GM12878 (cell line): ENCODE results near the gene IFITM1. TPM values are rescaled to one million over a fixed set of nuclear protein-coding genes. Genes with fewer than 3 reads are reported as not detected.
A peak's percentile ranks its signal among the peaks of the same experiment; 100 is the strongest.

ENCODE experiments used
- BHLHE40 ChIP-seq, 2 experiments: fragments of 450-650 bp in 1 of 2; IDR thresholded peaks; 2 replicates each; pipeline ENCODE4 v1.6.1; 2011 to 2017; ENCODE audit warnings: low read depth in 2 of 2, borderline replicate concordance in 1 of 2, improper control_type of control experiment in 1 of 2, low read length in 1 of 2, mild to moderate bottlenecking in 1 of 2
- CEBPB ChIP-seq, 2 experiments: fragments of 150-350 bp in 1 of 2; IDR thresholded peaks; 2 replicates each; pipeline ENCODE4 v1.6.1; 2012 to 2014; ENCODE audit warnings: low read depth in 2 of 2, low read length in 2 of 2, borderline replicate concordance in 1 of 2, inconsistent platforms in 1 of 2
- CHD2 ChIP-seq: IDR thresholded peaks from 2 replicates; pipeline ENCODE4 v1.6.1; 2011; ENCODE audit warnings: low read depth, low read length, improper control_type of control experiment, borderline replicate concordance
- EGR1 ChIP-seq, 2 experiments: IDR thresholded peaks; 1 replicate in 1 of 2; 2 replicates in 1 of 2; pipeline ENCODE4 v1.6.1; 2011 to 2012; ENCODE audit warnings: low read depth in 2 of 2, low read length in 2 of 2, borderline replicate concordance in 1 of 2, mild to moderate bottlenecking in 1 of 2, moderate library complexity in 1 of 2
- ETV6 ChIP-seq, 2 experiments: fragments of 450-650 bp in 1 of 2; IDR thresholded peaks in 1 of 2; conservative IDR thresholded peaks in 1 of 2; 2 replicates each; pipeline ENCODE4 v1.6.1; 2014; ENCODE audit warnings: antibody characterized with exemption in 1 of 2, borderline replicate concordance in 1 of 2, low read depth in 1 of 2, mild to moderate bottlenecking in 1 of 2, moderate library complexity in 1 of 2
- EZH2 ChIP-seq: IDR thresholded peaks from 2 replicates; pipeline ENCODE4 v1.6.1; 2012; ENCODE audit warnings: low read depth, mild to moderate bottlenecking, control low read depth, inconsistent platforms, low read length, borderline replicate concordance; ENCODE audit not compliant: control insufficient read depth
- IKZF1 ChIP-seq: fragments of 450-650 bp; conservative IDR thresholded peaks from 2 replicates; pipeline ENCODE4 v1.6.1; 2017; ENCODE audit warnings: antibody characterized with exemption, mild to moderate bottlenecking
- IRF4 ChIP-seq: IDR thresholded peaks from 2 replicates; pipeline ENCODE4 v1.6.1; 2011; ENCODE audit warnings: low read depth, low read length
- KAT2A ChIP-seq: conservative IDR thresholded peaks from 2 replicates; pipeline ENCODE4 v1.6.1; 2011; ENCODE audit warnings: low read depth, low read length; ENCODE audit not compliant: control insufficient read depth
- KLF5 ChIP-seq: fragments of 450-650 bp; IDR thresholded peaks from 2 replicates; pipeline ENCODE4 v1.6.1; 2014; ENCODE audit warnings: mild to moderate bottlenecking; ENCODE audit not compliant: partially characterized antibody
- MEF2B ChIP-seq: fragments of 450-650 bp; IDR thresholded peaks from 2 replicates; pipeline ENCODE4 v1.6.1; 2018; ENCODE audit warnings: mild to moderate bottlenecking, moderate library complexity; ENCODE audit not compliant: partially characterized antibody, poor library complexity, severe bottlenecking
- MYC ChIP-seq: IDR thresholded peaks from 2 replicates; pipeline ENCODE4 v1.6.1; 2011; ENCODE audit warnings: mild to moderate bottlenecking, low read length, moderate library complexity, inconsistent platforms; ENCODE audit not compliant: insufficient read depth, insufficient replicate concordance, insufficient read length, severe bottlenecking
- NFYB ChIP-seq: IDR thresholded peaks from 2 replicates; pipeline ENCODE4 v1.6.1; 2011; ENCODE audit warnings: low read depth, mild to moderate bottlenecking, low read length, improper control_type of control experiment, moderate library complexity; ENCODE audit not compliant: insufficient read depth
- NR2F1 ChIP-seq: fragments of 450-650 bp; conservative IDR thresholded peaks from 2 replicates; pipeline ENCODE4 v1.6.1; 2017; ENCODE audit warnings: mild to moderate bottlenecking
- POLR2A ChIP-seq: IDR thresholded peaks from 2 replicates; pipeline ENCODE4 v1.6.1; 2011; ENCODE audit warnings: low read depth, mild to moderate bottlenecking, low read length
- RAD51 ChIP-seq: fragments of 450-650 bp; IDR thresholded peaks from 2 replicates; pipeline ENCODE4 v1.6.1; 2016; ENCODE audit warnings: moderate library complexity, mild to moderate bottlenecking, inconsistent platforms
- RB1 ChIP-seq: fragments of 450-650 bp; formaldehyde crosslinking; IDR thresholded peaks from 2 replicates; pipeline ENCODE4 v1.6.1; 2017; ENCODE audit warnings: mild to moderate bottlenecking, borderline replicate concordance
- RUNX3 ChIP-seq: IDR thresholded peaks from 2 replicates; pipeline ENCODE4 v1.6.1; 2012; ENCODE audit warnings: low read length, inconsistent platforms
- SMAD5 ChIP-seq: IDR thresholded peaks from 2 replicates; pipeline ENCODE4 v1.6.1; 2016; ENCODE audit warnings: antibody characterized with exemption, low read depth
- SMARCA5 ChIP-seq: fragments of 450-650 bp; IDR thresholded peaks from 2 replicates; pipeline ENCODE4 v1.6.1; 2017; ENCODE audit warnings: mild to moderate bottlenecking
- SRF ChIP-seq, 2 experiments: IDR thresholded peaks; 2 replicates each; pipeline ENCODE4 v1.6.1; 2011; ENCODE audit warnings: low read depth in 2 of 2, low read length in 2 of 2, mild to moderate bottlenecking in 1 of 2, moderate library complexity in 1 of 2
- SUPT20H ChIP-seq: IDR thresholded peaks from 2 replicates; pipeline ENCODE4 v1.6.1; 2011; ENCODE audit warnings: low read depth, mild to moderate bottlenecking, low read length, moderate library complexity, borderline replicate concordance; ENCODE audit not compliant: control insufficient read depth
- TARDBP ChIP-seq: IDR thresholded peaks from 2 replicates; pipeline ENCODE4 v1.6.1; 2016; ENCODE audit warnings: borderline replicate concordance
- TBL1XR1 ChIP-seq: IDR thresholded peaks from 2 replicates; pipeline ENCODE4 v1.6.1; 2012; ENCODE audit warnings: low read depth, low read length, improper control_type of control experiment
- TCF12 ChIP-seq: IDR thresholded peaks from 2 replicates; pipeline ENCODE4 v1.6.1; 2011; ENCODE audit warnings: low read depth, mild to moderate bottlenecking, low read length
- TCF7 ChIP-seq: IDR thresholded peaks from 2 replicates; pipeline ENCODE4 v1.6.1; 2014; ENCODE audit warnings: antibody characterized with exemption, borderline replicate concordance
- ZNF24 ChIP-seq: fragments of 450-650 bp; IDR thresholded peaks from 2 replicates; pipeline ENCODE4 v1.6.1; 2017; ENCODE audit warnings: antibody characterized with exemption, mild to moderate bottlenecking
- polyA plus RNA-seq, 11 experiments: library from polyadenylated mRNA; depleted of rRNA in 4 of 11; unstranded in 6 of 11; stranded (reverse) in 5 of 11; fragments of >200 nt; fragmentation: Nextera tagmentation in 4 of 11; fragmentation: Illumina TruSeq in 1 of 11; extraction: Ambion mirVana in 4 of 11; extraction: Trizol in 1 of 11; gene quantifications; 1 replicate in 1 of 11; 2 replicates in 10 of 11; pipeline versions ENCODE4 v1.2.1 to v1.2.3, GENCODE V29; 2011 to 2016; ENCODE audit warnings: inconsistent platforms in 2 of 11, missing spikeins in 2 of 11, low read depth in 1 of 11
- total RNA-seq, 4 experiments: library from RNA; depleted of rRNA in 3 of 4; stranded (reverse); fragments of >200 nt in 3 of 4; fragmentation: Illumina TruSeq in 1 of 4; extraction: Trizol in 1 of 4; gene quantifications; 2 replicates each; pipeline versions ENCODE4 v1.2.1 to v1.2.3, GENCODE V29; 2013 to 2021
- TF ChIP-seq, protein P1 (sequence below): IDR thresholded peaks from 2 replicates; pipeline ENCODE4 v1.6.1; 2011; ENCODE audit warnings: low read depth, mild to moderate bottlenecking, low read length, moderate library complexity, borderline replicate concordance; ENCODE audit errors: extremely low read depth
- TF ChIP-seq, protein P2 (sequence below): fragments of 450-650 bp; IDR thresholded peaks from 2 replicates; pipeline ENCODE4 v1.6.1; 2018; ENCODE audit warnings: borderline replicate concordance, mild to moderate bottlenecking; ENCODE audit not compliant: partially characterized antibody

The IFITM1 gene
- total and polyA plus RNA-seq, 10 of the 15 experiments (the other 5 are each of a cell fraction or from before 2014, with no cell fraction given): 396 to 2,788 (median 607) TPM

DNA sequence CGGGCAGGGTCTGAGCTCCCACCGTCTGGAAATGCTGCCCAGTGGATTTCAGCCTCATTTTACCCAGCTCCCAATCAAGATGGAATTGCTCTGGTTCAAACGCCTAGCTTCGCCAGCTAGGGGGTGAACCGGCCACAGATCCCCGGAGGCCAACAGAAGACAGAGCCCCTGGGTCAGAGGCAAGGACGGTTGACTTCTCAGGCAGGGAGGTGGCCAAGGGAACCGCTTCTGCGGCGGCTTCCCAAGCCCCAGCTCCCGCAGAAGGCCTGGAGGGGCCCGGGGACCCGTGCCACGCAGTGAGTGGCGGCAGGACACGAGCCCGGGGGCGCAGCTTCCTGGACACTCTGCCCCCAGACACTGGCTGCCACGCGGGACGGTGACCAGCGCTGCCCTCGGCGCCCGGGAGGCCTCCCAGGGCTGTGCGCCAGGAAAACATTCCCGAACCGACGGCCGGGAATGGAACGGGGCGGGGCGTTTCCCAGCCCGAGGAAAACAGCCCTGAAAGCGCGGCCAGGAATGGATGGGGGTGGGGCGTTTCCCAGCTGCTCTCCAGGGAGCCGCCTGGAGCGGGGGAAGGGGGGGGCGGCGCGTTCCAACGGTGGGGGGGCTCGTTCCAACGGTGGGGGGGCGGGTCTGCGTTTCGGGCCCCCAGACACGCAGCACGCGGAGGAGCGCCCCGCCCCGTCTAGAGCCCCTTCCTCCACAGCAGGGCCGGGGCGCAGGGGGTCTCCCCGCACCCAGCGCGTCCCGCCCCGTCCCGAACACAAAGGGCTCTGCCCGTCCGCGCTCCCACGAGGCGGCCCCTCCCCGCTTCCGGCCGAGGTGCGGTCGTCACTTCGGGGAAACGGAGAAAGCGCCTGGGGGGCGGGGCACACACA lies 42.0 kb downstream of the IFITM1 start (continued):
- TF ChIP-seq EGR1 (IDR thresholded peaks at IDR 0.05; ENCODE audit: borderline replicate concordance in 1 of 2, low read depth in 2 of 2, low read length in 2 of 2) (no peak), NR2F1 (no peak), ZNF24 (no peak), EZH2 (no peak), TCF7 (no peak), SRF (IDR thresholded peaks at IDR 0.05; ENCODE audit: low read depth in 2 of 2, low read length in 2 of 2) (no peak), IKZF1 (peak; percentile 94), TARDBP (no peak), SUPT20H (no peak), MYC (no peak), RUNX3 (peak; percentile 45; the same call in 1 of the 2 replicates), CHD2 (no peak), NFYB (no peak), RB1 (no peak), TCF12 (0 out of 2 replicates have a peak, but pooled peaks have one; percentile 20), TBL1XR1 (no peak), CEBPB (IDR thresholded peaks at IDR 0.05; ENCODE audit: borderline replicate concordance in 1 of 2, low read depth in 2 of 2, low read length in 2 of 2) (no peak), IRF4 (no peak), KLF5 (peak; percentile 71), BHLHE40 (IDR thresholded peaks at IDR 0.05; ENCODE audit: borderline replicate concordance in 1 of 2, low read depth in 2 of 2, low read length in 1 of 2) (peak in 1 of 2 experiments; percentile 47; a peak in 2 of 4 replicates), MEF2B (peak; percentile 44), KAT2A (no peak), POLR2A (peak; percentile 80), ETV6 (conservative IDR thresholded peaks at IDR 0.05 in 1 of 2, IDR thresholded peaks at IDR 0.05 in 1 of 2; ENCODE audit: borderline replicate concordance in 1 of 2, low read depth in 1 of 2) (0 out of 4 replicates have a peak, but pooled peaks of 1 of the 2 experiments have one; percentile 39), RAD51 (no peak), SMAD5 (no peak; the same call in 1 of the 2 replicates), SMARCA5 (no peak)
- TF ChIP-seq, protein P1, sequence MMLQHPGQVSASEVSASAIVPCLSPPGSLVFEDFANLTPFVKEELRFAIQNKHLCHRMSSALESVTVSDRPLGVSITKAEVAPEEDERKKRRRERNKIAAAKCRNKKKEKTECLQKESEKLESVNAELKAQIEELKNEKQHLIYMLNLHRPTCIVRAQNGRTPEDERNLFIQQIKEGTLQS: no peak
- TF ChIP-seq, protein P2, sequence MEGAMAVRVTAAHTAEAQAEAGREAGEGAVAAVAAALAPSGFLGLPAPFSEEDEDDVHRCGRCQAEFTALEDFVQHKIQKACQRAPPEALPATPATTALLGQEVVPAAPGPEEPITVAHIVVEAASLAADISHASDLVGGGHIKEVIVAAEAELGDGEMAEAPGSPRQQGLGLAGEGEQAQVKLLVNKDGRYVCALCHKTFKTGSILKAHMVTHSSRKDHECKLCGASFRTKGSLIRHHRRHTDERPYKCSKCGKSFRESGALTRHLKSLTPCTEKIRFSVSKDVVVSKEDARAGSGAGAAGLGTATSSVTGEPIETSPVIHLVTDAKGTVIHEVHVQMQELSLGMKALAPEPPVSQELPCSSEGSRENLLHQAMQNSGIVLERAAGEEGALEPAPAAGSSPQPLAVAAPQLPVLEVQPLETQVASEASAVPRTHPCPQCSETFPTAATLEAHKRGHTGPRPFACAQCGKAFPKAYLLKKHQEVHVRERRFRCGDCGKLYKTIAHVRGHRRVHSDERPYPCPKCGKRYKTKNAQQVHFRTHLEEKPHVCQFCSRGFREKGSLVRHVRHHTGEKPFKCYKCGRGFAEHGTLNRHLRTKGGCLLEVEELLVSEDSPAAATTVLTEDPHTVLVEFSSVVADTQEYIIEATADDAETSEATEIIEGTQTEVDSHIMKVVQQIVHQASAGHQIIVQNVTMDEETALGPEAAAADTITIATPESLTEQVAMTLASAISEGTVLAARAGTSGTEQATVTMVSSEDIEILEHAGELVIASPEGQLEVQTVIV: no peak
